Measurements from ENCODE around the gene PHACTR3.

PHACTR3 gene

DNA sequence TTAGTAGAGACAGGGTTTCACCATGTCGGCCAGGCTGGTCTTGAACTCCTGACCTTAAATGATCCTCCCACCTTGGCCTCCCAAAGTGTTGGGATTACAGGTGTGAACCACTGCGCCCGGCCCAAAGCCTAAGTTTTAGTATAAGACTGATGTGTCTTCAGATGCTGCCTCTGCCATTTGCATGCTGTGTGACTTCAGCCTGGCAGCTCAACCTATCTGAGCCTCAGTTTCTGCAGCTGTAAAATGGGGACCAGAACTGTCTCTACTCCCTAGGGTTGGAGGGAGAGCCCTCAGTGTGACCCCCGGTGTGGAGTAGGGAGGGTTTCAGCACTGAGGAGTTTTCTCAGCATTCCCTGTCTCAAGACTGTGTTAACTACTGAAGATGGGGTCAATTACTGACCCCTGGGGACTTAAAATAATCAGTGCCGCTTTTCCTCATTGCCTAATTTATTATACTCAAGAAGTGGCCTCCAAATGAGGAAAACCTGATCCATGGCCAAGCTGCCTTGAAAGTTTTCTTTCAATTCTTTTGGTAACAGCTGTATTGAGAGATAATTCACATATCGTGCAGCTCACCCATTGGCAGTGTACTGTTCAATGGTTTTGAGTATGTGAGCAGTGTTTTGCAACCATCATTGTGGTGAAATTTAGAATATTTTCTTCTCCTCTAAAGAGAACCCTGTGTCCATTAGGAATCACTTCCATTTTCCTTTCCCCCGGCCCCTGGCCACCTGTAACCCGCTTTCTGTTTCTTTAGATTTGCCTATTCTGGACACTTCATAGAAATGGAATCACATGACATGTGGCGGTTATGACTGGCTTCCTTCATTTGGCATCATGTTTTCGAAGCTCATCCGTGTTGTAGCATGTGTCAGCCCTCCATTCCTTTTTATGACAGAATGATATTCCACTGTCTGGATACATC, 64.8 kb downstream of the PHACTR3 start:
- DNase-seq (ENCODE audit: low read depth in 1 of 2, low spot score in 1 of 2) = no peak

DNA sequence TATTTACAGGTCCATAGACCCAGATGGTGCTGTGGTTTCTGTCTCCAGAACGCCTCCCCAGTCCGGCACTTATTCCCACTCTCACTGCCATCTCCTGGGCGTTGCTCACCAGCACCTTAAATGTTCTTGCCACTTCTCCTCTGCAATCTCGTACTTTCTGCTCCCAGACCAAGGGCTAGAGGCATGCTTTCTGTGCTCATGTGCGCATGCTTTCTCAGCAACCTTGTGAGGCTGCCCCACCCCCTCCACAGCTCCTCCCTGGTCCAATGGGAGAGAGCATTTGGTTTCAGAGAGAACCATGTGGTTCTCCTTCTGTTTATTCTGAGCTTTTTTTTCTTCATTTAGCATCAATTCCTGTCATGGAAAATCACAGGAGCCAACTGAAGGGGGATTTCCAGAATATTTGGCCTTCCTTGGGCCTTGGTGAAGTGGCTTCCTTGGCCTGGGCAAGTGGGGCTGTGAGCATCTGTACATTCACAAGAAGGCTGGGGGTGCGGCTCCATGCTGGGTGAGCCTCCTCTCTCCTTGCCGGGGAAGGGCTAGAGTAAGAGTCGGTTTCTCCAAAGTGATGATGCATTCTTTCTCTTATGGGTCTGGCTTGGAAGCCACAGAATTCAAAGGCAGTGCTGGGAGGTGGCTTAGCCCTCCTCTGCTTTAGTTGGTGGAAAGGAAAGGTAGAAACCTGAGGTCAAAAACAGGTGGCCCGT, 66.6 kb downstream of the PHACTR3 start:
- no peak for DNase-seq (ENCODE audit: low read depth in 1 of 2, low spot score in 1 of 2)

DNA sequence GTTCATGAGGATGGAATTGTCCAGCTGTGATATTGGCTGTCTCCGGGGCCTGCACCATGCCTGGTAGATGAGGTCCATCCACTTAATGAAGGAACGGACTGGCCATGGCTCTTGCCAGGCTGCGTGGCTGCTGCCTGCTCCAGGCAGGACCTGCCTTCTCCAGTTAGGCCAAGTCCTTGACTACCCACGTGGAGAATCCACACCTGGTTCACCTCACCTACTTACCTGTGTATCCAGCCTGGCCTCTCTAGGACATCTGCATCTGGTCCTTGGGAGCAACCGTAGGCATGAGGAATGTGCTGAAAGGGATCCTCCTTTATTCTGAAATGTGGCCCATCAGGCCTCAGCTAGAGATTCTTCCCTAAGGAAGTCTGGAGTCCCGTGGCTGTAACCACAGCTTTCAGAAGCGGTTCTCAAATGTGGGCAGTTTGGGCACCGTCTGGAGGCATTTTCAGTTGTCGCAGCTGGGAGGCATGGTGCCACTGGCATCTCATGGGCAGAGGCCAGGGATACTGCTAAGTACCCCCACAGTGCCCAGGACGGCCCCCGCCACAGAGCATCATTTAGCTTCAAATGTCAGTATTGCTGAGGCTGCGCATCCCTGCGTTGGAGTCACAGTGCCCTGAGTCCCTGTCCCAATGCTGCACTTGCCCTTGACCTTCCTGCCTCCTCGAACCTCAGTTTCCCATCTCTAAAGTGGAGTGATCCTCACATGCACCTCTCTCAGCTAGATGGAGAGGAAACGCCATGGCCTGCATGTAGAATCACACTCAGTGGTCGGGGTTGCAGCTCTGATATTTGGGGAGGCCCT, 67.5 kb downstream of the PHACTR3 start:
- no peak for DNase-seq (ENCODE audit: low read depth in 1 of 2, low spot score in 1 of 2)

DNA sequence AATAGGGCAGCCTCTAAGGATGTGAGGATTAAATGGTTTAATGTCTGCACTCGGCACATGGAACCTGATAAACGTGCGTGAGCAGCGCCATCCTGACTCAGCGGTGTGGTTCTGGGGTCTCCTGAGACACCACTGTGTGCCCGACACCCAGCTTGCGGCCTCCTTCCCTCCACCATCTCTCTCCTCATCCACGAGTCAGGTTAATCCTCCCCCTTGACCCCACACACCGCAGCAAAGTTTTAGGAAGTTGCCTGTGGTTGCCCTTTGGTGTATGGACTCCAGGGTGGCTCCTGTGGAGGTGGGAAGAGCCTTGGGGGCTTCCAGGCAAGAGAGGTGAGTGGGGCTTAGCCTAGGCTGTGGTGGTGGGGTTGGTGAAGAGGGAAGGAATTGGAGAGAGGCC, 68.2 kb downstream of the PHACTR3 start:
- no peak for DNase-seq (ENCODE audit: low read depth in 1 of 2, low spot score in 1 of 2)

DNA sequence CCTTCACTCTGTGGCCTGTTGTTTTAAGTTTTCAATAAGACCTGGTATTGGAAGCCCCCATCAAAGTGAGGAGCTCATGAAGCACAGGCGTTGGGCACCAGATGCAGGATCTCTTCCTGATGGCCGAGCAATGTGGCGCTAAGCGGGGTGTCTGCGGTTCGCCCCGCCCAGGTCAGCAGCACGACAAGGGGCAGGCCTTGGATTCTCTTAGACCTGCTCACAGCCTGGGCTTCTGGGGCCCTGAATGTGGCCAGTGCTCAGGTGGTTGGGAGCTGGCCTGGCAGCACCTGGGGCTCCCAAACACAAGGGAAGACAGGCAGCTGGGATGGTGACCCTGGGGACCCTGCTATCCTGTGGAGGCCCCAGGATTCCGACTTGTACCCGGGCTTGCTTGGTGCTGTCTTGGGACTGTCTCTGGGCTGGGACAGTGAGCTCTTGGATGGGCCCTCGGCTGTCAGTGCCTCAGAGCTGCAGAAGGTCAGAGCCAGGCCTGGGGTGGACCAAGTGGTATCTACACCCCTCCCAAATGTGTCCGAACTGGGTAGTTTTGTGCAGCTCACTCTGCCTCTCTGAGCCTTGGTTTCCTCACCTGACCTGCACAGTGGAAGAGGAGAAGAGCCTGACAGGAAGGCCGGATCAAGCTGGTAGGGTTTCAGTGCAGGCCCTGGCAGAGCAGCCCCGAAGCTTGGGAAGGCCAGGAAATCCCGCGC, 69.1 kb downstream of the PHACTR3 start:
- DNase-seq (ENCODE audit: low read depth in 1 of 2, low spot score in 1 of 2) = no peak

DNA sequence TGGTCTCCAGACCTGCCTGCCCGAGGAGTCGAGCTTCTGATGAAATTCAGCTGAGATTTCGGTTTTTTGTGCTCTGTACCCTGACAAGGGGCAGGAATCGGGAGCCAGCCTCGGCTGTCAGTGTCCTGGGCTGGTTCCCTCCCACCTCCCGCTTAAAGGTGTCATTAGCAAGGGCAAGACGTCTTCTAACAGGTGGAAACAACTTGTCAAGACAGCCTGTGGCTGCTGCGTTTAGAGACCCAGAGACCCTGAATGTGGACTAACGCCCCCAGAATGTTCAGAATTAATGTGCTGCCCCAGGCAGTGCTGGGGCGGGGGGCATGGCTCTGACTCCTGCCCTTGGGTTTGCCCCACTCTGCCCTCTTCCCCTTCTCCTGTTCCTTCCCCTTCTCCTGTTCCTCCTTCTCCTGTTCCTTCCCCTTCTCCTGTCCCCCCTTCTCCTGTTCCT, 69.7 kb downstream of the PHACTR3 start:
- no peak for DNase-seq (ENCODE audit: low read depth in 1 of 2, low spot score in 1 of 2)

DNA sequence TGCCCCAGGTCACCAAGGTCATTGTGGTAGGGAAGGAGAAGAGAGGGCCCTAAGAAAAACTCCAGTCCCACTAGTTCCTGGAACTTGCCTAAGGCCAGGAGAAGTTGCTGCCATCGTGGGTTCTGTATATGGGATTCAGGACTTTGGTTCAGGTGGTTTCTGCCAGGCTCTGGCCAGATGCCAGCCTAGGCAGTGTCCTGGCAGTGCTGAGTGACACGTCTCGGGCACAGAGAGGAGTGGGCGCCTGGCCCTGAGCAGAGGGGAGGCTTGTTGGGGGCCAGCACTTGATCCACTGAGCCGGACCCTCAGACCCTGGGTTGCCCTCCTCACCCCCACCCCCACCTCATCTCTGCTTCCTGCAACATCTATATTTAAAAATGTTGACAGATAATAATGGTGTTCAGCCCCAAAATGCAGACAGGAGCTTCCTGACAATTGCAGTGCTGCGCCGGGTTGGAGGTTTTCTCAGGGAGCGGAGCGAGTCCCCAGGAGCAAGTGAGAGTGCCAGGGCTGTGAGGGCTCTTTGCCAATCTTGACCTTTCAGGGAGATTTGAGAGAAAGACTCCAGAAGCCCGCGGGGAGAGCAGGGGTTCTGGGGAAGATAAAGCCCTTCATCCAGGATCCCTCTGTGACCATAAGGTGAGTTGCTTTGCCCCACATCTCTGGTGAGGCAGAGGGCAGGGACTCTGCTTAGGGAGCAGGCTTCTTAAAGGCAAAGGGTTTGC, 71.9 kb downstream of the PHACTR3 start:
- DNase-seq (ENCODE audit: low read depth in 1 of 2, low spot score in 1 of 2) = no peak

DNA sequence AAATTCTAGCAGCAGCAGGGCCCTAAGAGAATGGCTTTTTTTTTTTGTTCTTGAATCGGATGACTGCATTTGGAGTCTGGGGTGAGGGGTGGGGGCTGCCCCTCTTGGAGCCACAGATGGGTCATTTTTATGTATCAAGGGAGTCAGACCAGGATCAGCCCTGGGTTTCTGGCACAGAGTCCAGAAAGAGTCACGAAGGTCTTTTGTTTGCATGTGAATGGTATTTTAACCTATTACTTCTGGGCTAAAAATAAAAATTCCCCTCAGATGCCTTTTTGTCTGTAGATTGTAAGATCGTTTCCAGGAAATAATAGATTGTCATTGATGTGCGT, 72.5 kb downstream of the PHACTR3 start:
- no peak for DNase-seq (ENCODE audit: low read depth in 1 of 2, low spot score in 1 of 2)

DNA sequence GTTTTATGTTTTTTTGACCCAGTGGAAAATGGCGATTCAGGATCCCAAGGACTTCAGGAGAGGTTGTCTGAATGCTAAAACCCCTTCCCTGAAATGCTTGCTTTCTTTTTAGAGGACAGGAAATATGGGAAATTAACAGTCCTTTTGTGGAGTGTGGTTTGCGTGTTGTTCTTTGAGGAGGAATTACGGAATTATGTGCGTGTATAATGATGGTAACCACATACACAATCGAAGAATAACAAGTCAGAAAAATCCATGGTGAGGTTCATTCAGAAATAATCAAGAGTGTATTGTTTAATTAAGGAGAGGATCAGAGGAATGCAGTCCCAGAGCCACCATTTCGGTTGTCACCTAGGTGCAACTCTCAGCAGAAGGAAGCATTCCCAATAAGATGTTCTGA, 73.2 kb downstream of the PHACTR3 start:
- DNase-seq (ENCODE audit: low read depth in 1 of 2, low spot score in 1 of 2) = no peak

DNA sequence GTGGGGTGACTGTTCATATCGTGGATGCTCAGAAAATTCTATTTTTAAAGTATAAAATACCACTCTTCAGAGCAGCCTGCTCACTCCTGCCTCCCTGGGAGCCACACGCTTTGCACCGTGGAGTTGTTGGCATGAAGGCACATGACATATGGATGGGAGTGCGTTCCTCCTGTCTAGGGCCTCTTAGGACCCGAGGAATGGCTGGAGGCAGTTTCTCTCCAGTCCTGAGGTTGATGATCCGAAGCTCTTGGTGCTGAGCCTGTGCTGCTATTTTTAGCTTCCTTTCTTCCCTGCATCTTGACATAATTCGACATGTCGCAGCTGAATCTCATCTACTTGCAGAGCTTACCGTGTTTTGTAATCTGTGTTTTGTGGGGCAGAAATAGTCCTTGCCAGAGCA, 73.9 kb downstream of the PHACTR3 start:
- no peak for DNase-seq (ENCODE audit: low read depth in 1 of 2, low spot score in 1 of 2)

DNA sequence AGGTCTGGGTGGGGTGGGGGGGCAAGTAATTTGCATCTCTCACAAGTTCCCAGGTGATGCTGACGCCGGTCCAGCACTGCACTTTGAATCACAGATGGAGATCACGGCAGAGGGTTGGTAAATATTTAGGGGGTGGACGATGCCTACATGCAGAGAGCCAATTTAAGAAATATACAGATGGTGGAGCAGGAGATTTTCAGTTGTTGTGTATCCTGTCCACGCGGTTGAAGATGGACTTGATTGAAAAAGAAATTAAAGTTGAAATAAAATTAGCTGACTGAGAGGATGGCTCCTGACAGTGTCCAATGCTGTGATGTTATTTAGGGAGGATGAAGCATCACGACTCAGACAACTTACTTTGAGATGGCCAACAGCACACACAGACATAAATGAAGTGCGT, 74.6 kb downstream of the PHACTR3 start:
- no peak for DNase-seq (ENCODE audit: low read depth in 1 of 2, low spot score in 1 of 2)

DNA sequence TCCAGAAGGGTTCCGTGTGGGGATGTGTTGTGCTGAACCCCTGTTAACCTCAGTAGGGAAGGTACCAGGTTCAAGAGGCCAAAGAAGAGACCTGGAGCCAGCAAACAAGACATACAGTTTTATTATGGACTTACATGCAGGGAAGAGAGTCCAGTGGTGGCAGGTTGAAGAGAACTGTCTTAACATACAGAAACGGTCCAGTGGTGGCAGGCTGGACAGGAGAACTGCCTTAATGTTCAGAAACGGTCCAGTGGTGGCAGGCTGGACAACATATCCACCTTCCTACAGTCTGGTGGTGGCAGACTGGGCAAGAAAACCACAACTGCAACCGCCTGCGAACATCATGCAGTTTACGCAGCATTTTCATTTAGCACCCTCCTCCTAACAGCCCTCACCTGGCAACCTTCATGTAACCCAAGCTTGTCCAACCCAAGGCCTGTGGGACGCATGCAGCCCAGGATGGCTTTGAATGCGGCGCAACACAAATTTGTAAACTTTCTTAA, 75.9 kb downstream of the PHACTR3 start:
- no peak for DNase-seq (ENCODE audit: low read depth in 1 of 2, low spot score in 1 of 2)

DNA sequence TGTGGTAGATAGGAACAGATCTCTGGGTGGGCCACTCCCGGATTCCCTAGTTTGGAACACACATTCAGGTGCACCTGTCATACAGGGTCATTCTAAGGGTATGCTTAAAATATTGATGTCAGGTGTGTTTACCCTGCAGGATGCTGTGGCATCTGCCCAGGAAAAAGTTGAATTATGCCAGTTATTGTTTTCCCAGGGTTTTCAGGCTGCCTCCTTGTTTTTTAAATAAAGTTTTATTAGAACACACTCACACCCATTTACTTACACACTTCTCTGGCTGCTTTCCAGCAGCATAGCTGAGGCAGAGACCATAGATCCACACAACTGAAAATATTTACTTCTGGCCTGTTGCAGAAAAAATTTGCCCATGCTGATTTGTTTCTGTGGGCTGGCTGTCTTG, 76.5 kb downstream of the PHACTR3 start:
- DNase-seq (ENCODE audit: low read depth in 1 of 2, low spot score in 1 of 2) = no peak

DNA sequence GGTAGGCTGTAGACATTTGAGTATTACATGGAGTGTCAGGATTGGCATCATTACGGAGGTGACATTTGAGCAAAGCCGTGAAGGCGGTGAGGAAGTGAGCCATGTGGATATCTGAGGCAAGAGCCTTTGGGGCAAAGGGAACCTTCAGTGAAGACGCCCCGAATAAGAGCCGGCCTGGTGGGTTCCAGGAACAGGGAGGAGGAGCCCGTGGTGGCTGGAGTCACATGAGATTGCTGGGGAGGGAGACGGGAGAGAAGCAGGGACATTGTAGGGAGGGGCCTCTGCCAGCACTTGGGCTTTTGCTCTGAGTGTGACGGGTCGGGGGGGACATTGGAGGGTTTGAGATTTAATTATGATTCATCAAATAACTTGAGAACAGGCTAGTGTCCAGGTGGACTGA, 78.3 kb downstream of the PHACTR3 start:
- DNase-seq (ENCODE audit: low read depth in 1 of 2, low spot score in 1 of 2) = no peak

DNA sequence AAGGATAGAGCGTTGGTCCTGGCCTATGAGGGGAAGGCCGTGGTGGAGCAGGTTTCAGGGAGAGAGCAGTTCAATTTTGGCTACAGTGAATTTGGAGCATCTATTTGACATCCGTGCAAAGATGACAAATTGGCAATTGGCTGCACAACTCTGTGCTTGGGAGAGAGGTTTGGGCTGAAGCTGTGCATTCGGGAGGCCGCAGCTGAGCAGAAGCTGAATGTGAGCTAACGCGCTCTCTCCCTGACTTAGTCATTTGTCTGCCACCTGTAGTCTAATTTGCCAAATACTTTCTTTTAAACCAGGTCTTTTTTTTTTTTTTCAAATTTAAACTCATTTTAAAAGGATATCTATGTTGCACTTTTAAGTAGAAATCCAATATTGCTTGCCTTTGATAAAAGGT, 78.8 kb downstream of the PHACTR3 start:
- no peak for DNase-seq (ENCODE audit: low read depth in 1 of 2, low spot score in 1 of 2)

DNA sequence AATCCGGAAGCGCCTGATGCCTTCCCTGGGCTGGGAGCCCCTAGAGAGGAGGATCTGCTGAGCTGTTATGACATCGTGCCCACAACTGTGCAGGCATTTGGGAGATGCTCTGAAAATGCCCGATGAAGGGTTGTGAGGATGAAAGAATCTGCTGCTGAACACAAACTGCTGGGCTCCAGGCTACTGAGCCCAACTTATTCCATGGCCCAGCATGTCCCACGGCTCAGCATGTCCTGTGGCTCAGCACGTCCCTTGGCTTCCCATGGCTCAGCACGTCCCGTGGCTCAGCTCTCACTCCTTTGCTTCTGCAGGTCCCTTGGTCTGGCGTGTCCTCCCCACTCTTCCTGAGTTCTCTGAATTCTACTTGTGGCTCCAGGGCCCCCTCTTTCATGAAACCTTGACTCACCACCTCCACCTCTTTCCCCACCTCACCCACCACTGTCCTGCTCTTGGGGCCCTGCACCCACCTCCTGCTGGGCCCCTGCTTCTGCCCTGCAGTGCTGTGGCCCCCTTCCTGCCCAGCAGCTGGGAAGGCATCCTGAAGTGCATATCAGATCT, 80.4 kb downstream of the PHACTR3 start:
- no peak for DNase-seq (ENCODE audit: low read depth in 1 of 2, low spot score in 1 of 2)

DNA sequence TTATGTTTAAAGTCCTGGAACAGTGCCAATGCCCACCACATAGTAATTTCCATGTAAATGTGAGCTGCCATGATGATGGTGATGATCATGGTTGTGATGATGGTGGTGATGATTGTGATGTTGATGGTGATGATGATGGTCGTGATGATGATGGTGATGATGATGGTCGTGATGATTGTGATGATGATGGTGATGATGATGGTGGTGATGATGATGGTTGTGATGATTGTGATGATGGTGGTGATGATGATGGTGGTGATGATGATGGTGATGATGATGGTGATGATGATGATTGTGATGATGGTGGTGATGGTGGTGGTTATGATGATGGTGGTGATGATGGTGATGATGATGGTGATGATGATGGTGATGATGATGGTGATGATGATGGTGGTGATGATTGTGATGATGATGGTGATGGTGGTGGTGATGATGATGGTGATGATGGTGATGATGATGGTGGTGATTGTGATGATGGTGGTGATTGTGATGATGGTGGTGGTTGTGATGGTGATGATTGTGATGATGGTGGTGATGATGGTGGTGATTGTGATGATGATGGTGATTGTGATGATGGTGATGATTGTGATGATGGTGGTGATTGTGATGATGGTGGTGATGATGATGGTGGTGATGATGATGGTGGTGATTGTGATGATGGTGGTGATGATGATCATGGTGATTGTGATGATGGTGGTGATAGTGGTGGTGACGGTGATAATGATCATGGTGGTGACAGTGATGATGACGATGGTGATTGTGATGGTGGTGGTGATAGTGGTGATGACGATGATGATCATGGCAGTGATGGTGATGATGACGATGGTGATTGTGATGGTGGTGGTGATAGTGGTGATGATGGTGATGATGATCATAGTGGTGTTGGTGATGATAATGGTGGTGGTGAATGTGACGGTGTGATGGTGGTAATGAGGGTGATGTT, 82.3 kb downstream of the PHACTR3 start:
- DNase-seq (ENCODE audit: low read depth in 1 of 2, low spot score in 1 of 2) = no peak

DNA sequence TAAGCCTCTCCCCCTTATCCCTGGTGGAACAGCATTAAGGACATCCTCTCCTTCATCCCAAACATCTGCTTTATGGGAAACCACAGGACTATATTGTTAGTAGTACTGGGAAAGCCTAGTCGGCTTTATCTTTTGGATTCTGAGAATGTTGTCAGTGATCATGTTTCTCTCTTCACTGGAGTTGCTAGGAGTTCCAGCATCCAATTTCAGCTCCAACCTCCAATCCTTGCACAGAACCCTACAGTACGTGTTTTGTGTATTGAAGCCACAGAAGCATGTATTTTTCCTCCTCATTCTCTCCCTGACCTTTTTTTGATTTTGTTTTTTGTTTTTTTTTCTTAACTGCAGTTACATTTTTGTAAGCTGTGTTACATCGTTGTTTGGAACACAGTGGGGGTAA, 84.0 kb downstream of the PHACTR3 start:
- no peak for DNase-seq (ENCODE audit: low read depth in 1 of 2, low spot score in 1 of 2)

DNA sequence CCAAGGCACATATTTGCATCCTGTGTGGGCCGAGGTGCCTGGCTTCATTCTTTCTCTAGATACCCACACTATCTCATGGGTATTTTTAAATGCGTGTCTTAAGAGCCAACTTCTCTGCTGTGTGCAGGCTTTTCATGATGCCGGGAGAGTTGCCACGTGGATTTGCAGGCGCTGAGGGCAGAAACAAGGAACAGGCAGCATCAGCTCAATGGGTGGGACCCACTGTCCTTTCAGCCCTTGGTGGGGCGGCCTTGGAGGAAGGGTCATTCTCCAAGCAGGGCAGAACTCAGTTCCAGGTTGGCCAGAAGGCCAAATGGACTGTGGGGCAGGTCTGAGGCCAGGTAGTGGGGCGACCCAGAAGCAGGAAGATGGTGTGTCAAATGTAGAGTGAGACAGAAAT, 84.7 kb downstream of the PHACTR3 start:
- DNase-seq (ENCODE audit: low read depth in 1 of 2, low spot score in 1 of 2) = no peak
